ENCODE measurements around the gene LEMD1.

The LEMD1 gene

GRCh38 chr1:205355075-205355453 is 66.8 kb downstream of the LEMD1 start:
- DNase-seq (ENCODE audit: low spot score) = peak; percentile 40

- peak; percentile 70 for DNase-seq (ENCODE audit: low spot score)
Observed at GRCh38 chr1:205354259-205355074, 67.4 kb downstream of the LEMD1 start.

DNA sequence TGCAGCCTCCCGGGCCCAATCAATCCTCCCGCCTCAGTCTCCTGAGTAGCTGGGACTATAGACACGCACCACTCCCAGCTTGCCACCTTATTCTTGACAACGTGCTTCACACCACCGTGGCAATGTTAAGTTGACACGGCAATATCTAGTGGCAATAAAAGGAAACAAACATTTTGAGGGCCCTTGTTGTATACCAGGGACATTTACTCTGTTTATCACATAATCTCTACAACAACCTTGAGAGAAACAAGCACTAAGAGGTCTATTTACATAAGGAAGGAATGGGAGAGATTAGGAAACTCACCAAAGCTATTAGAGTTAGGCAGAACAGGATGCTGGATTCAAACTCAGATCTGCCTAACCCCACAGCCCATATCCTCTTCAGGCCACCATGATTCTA is 68.2 kb downstream of the LEMD1 start:
- DNase-seq (ENCODE audit: low spot score) = no peak

- no peak for DNase-seq (ENCODE audit: low spot score)
Observed at GRCh38 chr1:205353191-205353590, 68.7 kb downstream of the LEMD1 start.

- peak; percentile 37 for DNase-seq (ENCODE audit: low spot score)
Observed at GRCh38 chr1:205351984-205352713, 69.7 kb downstream of the LEMD1 start.

- DNase-seq (ENCODE audit: low spot score) = no peak
Observed at GRCh38 chr1:205350691-205351141, 71.1 kb downstream of the LEMD1 start.

DNA sequence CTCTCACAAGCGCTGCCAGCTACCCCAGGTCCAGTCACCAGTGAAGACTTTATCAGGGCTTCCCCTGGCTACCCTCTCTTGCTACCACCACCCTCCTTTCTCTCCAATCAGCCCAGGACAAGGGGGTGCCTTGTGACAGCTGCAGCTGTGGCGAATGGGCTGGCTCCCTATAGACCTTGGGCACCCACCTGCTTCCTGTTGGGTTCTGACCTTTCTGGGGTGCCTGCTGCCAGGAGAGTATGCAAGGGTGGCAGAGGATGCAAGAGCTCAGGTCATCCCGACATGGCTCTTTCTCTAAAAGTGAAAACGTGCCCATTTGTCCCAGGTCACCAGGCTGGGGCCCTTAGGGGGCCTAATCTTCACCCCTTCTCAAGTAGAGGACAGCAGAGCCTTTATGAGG is 71.7 kb downstream of the LEMD1 start:
- DNase-seq (ENCODE audit: low spot score) = no peak

GRCh38 chr1:205348554-205349487 is 73.0 kb downstream of the LEMD1 start:
- DNase-seq (ENCODE audit: low spot score) = peak; percentile 72

DNA sequence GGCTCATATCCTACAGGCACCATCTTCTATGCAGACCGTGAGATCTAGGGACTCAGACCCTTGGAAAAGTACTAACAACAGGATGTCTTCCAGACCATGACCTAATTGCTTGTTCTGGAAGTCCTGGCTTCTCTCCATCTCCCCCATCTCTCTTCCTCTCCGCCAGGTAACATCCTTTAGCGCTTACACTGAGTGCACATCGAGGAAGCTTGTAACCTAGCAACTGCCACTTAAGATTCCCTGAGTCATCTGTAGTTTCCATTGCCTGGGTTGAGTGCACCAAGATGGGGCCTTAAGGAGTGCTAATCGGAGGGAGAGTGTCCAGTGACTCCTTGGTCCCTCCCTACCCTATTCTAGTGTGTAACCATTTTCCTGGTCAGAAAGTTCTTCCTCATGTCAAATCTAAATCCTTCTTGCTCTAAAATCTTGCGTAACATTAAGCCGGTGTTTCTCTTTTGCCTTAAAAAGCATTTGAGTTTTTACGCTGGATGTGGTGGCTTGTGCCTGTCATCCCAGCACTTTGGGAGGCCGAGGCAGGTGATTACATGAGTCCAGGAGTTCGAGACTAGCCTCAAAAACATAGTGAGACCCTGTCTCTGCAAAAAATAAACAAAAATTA is 74.8 kb downstream of the LEMD1 start:
- DNase-seq (ENCODE audit: low spot score) = peak; percentile 99

DNA sequence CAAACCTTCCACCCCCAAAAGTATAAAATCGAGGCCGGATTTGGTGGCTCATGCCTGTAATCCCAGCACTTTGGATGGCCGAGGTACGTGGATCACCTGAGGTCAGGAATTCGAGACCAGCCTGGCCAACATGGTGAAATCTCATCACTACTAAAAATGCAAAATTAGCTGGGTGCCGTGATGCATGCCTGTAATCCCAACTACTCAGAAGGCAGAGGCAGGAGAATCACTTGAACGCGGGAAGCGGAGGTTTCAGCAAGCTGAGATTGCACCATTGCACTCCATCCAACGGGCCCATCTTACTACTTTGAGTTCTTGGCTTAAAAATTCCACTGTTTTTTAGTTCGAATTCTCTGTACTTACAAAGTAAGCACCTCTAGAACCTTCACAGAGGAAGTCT is 76.1 kb downstream of the LEMD1 start:
- no peak for DNase-seq (ENCODE audit: low spot score)

GRCh38 chr1:205344066-205344928 is 77.6 kb downstream of the LEMD1 start:
- DNase-seq (ENCODE audit: low spot score) = peak; percentile 44

- DNase-seq (ENCODE audit: low spot score) = peak; percentile 19
Observed at GRCh38 chr1:205343431-205344065, 78.3 kb downstream of the LEMD1 start.

- DNase-seq (ENCODE audit: low spot score) = no peak
Observed at GRCh38 chr1:205342986-205343385, 78.9 kb downstream of the LEMD1 start.

DNA sequence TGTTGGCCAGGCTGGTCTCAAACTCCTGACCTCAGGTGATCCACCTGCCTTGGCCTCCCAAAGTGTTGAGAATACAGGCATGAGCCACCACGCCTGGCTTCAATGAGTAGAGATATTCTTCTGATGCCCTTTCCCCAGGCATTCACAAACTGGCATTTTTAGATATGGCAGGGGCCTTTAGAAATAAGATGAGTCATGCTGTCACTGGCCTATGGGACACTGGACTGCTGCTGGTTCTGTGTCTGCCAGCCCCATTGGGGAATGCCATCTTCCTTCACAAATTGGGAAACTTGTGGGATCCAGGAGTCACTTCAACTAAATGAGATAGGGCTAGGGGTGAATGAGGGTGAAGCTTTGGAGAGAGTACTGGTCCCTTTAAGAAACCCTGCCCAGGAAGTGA is 81.2 kb downstream of the LEMD1 start:
- DNase-seq (ENCODE audit: low spot score) = no peak

GRCh38 chr1:205339717-205340116 is 82.1 kb downstream of the LEMD1 start:
- DNase-seq (ENCODE audit: low spot score) = peak; percentile 22

- no peak for DNase-seq (ENCODE audit: low spot score)
Observed at GRCh38 chr1:205339197-205339702, 82.6 kb downstream of the LEMD1 start.

DNA sequence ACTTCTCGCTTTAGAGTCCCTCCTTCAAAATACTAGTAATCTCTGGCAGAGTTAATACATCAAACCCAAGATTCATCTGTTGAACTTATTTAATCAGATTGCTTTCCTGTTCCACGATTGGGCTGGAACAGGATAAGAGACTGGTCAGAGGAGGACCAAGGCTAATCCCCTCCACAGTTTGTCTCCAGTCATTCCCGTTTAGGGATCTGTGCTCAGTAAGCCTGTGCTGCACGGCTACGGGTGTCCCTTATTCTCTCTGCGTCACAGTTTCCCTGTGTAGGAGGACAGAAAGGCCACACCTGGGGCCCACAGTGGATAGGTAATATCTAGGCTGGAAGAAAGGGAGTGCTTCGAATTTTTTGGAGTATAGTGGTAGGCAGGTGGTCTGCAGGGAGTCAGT is 83.8 kb downstream of the LEMD1 start:
- no peak for DNase-seq (ENCODE audit: low spot score)

GRCh38 chr1:205337481-205337880 is 84.4 kb downstream of the LEMD1 start:
- DNase-seq (ENCODE audit: low spot score) = no peak

GRCh38 chr1:205335692-205336091 is 86.2 kb downstream of the LEMD1 start:
- DNase-seq (ENCODE audit: low spot score) = peak; percentile 81
